Dedifferentiated amniotic fluid mesenchymal stem cell (primary cell): Measurements from ENCODE around the gene ARF1.

Experiments
- DNase-seq: peaks from one replicate; pipeline ENCODE4 v3.0.0-alpha.2; 2016; ENCODE audit errors: extremely low spot score

ARF1 gene

DNA sequence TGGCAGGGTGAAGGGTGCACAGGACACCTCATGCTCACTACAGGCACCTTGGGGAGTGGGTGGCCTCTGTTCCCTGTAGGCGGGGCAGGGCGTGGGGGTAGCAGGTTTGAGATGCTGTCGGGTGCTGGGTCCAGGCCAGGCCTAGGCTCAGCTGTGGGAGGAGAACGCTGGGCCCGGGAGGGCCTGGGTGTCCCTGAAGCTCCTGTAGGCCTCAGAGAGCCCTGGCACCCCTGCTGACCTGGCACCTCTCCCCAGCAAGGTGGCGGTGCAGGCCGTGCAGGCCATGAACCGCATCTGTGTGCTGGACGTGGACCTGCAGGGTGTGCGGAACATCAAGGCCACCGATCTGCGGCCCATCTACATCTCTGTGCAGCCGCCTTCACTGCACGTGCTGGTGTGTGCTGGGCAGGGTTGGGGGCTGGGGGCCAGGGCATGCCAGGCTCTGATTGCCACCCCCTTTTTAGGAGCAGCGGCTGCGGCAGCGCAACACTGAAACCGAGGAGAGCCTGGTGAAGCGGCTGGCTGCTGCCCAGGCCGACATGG is 64.7 kb downstream of the ARF1 start:
- no peak for DNase-seq

DNA sequence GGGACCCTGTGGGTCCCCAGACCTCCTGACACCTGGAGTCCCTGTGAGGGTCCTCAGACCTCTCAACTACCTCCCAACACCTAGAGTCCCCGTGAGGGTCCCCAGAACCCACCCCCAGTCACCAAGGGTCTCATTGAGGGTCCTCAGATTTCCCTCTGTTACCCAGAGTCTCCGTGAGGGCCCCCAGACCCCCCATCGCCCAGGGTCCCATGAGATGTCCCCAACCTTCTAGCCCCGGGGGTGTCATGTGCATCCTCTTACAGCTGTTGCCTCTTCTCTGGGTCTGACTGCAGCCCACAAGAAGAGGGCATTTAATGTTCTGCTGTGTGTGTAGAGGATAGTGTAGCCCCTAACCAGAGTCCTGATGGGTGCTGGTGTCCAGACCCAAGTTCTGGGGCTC is 65.3 kb downstream of the ARF1 start:
- DNase-seq: no peak

DNA sequence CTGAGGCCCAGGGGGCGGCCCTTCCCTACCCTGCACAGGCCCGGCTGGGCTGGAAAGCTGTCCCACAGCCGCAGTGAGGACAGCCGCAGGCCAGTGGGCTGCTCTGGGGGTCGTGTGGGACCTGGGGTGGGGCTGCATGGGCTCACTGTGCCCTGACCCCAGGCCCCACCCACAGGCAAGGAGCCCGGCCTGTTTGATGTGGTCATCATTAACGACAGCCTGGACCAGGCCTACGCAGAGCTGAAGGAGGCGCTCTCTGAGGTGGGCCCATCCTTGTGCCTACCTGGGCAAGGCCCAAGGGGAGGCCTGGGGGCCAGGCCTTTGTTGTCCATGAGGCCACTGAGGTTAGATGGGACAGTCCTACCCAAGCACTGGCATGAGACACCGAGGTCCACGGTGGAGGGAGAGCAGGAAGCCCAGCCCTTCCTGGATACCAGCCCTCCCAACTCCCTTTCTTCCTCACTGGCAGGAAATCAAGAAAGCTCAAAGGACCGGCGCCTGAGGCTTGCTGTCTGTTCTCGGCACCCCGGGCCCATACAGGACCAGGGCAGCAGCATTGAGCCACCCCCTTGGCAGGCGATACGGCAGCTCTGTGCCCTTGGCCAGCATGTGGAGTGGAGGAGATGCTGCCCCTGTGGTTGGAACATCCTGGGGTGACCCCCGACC is 65.8 kb downstream of the ARF1 start:
- no peak for DNase-seq
